HG03521 (cell line): ENCODE data around the gene SFT2D1.
A peak's percentile ranks its signal among the peaks of the same experiment; 100 is the strongest.
"Not testable (repeated sequence)": the region's sequence is repeated elsewhere in the genome, so short reads cannot be mapped to it uniquely, and the experiment has no call there.

ENCODE experiments used
- ATAC-seq: cut with Tn5 transposase; IDR thresholded peaks from one replicate; pipeline ENCODE4 v1.9.1; 2021; ENCODE audit warnings: mild to moderate bottlenecking, moderate library complexity; ENCODE audit not compliant: unreplicated experiment

SFT2D1 gene

DNA sequence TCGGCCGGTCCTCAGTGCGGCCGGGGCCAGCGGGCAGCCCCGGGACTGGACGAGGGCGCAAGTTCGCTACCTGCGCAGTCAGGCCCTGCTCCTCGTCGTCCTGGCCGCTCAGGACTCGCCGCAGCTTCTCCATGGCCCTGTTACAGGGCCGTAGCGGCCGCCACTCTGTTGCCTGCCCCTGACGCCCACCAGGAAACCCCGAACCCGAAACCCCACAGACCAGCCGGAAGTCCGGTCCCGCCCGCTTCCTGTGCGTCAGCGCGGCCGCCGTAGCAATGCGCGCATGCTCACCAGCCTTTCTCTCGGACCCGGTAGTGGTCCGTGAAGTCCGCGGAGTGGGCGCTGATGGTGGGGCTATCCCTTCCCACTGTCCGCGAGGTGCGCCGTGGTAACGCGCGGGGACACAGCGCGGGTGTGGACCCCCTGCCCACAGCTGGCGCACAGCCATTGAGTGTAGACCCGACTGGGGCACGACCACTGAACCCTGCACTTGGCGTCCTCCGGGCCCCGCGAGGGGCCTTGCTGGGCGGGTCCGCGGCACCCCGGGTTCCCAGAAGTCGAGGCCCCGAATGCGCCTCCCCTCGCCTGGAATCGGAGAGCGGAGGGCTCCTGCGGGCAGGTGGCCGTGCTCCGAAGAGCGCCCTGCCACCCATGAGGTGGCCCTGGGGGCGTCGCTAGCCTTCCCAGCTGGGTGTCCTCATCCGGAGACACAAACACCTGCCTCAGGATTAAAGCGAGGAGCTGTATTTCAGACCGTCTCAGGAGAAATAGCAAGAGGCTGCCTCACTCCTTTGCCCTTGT, at the start of gene SFT2D1:
SFT2D1 (minus strand) TSS at position 197 of the 801 bp plus-strand sequence; CDS start at position 133, 64 bp downstream.
- peak; percentile 93 for ATAC-seq

DNA sequence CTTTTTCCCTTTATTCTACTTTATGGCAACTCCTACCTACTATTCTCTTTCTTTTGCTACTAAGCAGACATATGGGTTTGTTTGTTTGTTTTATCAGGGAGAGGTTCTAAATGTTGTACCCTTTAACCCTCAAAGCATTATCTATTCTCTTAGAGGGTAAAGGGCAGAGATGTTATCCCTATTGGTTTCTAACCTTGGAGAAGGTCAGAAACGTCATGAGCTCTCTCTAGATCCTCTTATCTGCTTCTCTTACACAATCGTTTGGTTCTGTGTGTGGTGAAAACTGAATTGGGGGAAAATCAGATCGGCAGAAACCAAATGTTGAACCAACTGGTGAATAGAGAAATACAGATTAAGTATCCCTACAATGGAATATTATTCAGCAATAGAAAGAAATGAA, 46.8 kb upstream of the SFT2D1 start:
- no peak for ATAC-seq

- ATAC-seq: no peak
Observed at GRCh38 chr6:166388290-166389004, 46.1 kb upstream of the SFT2D1 start.

GRCh38 chr6:166387642-166388289, 45.4 kb upstream of the SFT2D1 start:
- ATAC-seq: no peak

DNA sequence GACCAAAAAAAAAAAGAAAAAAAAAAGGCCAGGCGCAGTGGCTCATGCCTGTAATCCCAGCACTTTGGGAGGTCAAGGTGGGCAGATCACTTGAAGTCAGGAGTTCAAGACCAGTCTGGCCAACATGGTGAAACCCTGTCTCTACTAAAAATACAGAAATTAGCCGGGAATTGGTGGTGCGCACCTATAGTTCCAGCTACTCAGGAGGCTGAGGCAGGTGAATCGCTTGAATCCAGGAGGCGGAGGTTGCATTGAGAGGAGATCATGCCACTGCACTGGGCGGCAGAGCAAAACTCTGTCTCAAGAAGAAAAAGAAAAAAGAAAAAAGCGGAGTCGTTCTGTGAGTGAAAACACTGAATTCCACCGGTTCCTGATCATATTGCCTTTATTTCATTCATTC, 44.8 kb upstream of the SFT2D1 start:
- ATAC-seq: not testable (repeated sequence)

- ATAC-seq: no peak
Observed at GRCh38 chr6:166386111-166386510, 43.8 kb upstream of the SFT2D1 start.

DNA sequence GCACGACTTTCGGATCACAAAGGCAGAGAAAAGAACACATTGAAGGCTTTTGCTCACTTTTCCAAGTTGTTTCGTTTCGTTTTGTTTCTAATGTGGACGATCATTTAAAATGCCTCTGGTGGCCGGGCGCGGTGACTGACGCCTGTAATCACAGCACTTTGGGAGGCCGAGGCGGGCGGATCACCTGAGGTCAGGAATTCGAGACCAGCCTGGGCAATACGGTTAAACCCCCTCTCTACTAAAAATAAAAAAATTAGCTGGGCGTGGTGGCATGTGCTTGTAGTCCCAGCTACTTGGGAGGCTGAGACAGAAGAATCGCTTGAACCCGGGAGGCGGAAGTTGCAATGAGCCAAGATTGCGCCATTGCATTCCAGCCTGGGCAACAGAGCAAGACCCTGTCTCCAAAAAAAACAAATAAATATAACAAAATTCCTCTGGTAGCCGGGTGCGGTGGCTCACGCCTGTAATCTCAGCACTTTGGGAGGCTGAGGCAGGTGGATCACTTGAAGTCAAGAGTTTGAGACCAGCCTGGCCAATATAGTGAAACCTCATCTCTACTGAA, 41.5 kb upstream of the SFT2D1 start:
- ATAC-seq: not testable (repeated sequence)

DNA sequence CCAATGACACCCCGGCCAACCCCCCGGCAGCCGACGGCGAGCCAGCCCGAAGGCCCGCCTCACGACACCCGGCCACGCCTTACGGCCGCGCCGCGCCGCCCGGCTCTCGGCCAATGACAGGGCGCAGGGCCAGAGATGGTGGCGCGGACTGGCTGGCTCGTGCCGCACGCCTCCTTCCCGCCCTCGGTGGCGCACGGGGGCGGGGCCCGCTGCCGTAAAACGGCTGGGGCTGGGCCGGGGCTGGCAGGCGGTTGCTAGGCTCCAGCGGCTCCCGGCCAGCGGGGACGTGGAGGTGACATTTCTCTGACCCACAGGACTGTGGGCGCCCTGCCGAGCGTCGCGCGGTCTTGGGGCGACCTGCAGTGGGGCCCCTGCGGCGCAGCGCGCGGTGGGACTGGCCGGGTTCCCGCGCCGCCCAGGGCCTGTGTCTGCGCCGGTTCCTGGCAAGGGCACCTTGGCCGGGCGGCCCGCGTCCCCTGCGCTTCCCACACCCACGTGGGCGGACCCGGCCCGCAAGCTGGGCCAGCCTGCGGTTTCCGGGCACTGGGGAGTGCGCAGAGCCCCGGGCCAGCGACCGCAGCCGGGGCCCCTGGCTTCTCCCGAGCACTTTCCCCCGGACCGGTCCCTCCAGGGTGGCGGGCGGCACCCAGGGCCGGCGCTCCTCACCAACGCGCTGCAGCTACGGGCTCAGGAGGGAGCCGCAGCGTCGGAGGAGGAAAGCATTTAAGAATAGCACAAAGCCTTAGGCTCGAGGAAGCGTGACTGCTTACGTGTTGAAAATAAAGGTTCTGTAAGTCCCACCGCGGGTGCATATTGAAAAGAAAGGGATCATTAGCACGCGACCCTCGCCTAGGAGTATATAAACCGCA, 40.8 kb upstream of the SFT2D1 start, which contains the start of gene MPC1:
MPC1 (minus strand) TSS at position 8 of the 869 bp plus-strand sequence. CDS start 64 bp downstream, outside the sequence.
- peak; percentile 85 for ATAC-seq

- peak; percentile 3 for ATAC-seq
Observed at GRCh38 chr6:166382500-166382932, 40.2 kb upstream of the SFT2D1 start.

- peak; percentile 47 for ATAC-seq
Observed at GRCh38 chr6:166381733-166382499, 39.6 kb upstream of the SFT2D1 start.

DNA sequence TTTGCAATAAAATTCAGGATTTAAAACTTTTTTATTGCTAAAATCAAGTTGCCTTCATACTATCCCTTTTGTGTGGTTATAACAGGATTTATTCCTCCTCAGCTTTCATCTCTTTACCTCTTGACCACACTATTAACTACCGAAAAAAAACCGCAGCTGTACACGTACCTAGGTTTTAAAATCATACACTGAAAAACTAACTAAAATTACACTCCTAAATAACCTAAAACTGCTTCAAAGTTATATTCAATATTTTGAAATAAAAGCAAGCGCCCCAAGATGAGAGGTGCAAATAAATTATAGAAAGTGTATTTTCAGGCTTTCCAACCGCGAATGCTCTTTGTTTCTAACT, 39.0 kb upstream of the SFT2D1 start:
- no peak for ATAC-seq

DNA sequence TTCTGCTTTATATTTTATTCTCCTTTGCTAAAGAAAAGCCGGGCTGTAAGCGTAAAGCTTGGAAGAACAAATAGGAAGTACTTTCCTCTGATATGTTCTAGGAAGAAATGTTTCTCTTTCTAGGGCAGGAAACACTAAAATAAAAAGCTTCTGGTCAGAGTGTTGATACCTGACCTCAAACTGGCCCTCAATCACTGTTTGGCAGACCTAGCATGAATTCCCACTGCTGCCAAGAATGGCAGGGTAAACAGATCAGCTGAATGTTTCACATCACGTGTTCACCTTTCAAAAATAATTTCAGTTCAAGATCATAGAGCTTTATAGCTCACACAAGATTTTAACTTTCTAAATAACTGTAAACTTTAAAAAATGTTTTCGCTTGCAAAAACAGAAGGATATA, 37.5 kb upstream of the SFT2D1 start:
- no peak for ATAC-seq

GRCh38 chr6:166379103-166379586, 36.8 kb upstream of the SFT2D1 start:
- ATAC-seq: no peak

- no peak for ATAC-seq
Observed at GRCh38 chr6:166377721-166378120, 35.4 kb upstream of the SFT2D1 start.

DNA sequence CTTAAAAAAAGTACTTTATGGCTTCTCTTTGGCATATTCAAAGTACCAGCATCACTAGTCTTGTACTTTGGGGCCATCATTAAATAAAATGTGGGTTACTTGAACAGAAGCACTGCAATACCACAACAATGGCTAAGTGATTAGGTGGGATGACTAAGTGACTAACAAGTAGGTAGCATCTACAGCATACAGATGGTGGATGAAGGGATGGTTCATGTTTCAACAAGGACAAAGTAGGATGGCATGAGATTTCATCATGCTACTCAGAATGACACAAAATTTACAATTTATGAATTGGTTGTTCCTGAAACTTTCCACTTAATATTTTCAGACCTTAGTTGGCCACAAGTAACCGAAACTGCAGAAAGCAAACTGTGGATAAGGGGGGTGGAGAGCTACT, 32.7 kb upstream of the SFT2D1 start:
- ATAC-seq: no peak

DNA sequence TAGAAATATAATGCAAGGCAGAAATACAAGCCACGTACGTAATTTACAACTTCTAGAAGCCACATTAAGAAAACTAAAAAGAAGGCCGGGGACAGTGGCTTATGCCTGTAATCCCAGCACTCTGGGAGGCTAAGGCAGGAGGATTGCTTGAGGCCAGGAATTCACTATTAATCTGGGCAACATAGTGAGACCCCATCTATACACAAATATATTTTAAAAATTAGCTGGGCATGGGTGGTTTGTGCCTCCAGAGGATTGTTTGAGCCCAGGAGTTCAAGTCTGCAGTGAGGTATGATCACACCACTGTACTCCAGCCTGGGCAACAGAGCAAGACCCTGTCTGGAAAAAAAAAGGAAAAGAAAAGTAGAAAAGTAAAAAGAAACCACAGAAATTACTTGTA, 28.1 kb upstream of the SFT2D1 start:
- no peak for ATAC-seq

- no peak for ATAC-seq
Observed at GRCh38 chr6:166369782-166370181, 27.4 kb upstream of the SFT2D1 start.

DNA sequence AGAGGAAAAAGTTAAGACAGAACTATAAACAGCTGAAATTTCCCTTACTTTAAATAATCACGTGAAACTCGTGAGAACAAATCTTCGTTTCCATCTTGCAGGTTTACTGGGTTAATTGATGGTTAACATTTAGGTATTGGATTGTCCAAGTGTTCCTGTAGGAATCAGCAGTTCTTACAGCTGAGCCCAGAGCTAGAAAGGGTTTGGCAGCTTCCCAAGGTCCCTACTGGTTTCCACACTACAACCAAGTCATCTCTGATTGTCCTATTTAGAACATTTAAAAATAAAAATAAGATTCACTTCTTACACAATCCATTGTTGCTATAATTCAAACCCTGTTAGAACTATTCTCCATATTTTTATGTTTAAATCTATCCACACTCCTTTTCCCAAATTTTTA, 24.6 kb upstream of the SFT2D1 start:
- ATAC-seq: no peak

- no peak for ATAC-seq
Observed at GRCh38 chr6:166365806-166366205, 23.5 kb upstream of the SFT2D1 start.
